HG03460 (cell line): ENCODE results near the gene ABLIM2.

ENCODE experiments used
- ATAC-seq: cut with Tn5 transposase; IDR thresholded peaks from one replicate; pipeline ENCODE4 v1.9.1; 2021; ENCODE audit not compliant: unreplicated experiment

Gene ABLIM2

GRCh38 chr4:8106451-8107025 is 52.1 kb downstream of the ABLIM2 start:
- ATAC-seq: no peak

- no peak for ATAC-seq
Measured at GRCh38 chr4:8105306-8106100, 53.1 kb downstream of the ABLIM2 start.

- ATAC-seq: no peak
Measured at GRCh38 chr4:8104491-8105305, 53.9 kb downstream of the ABLIM2 start.

- ATAC-seq: no peak
Measured at GRCh38 chr4:8103421-8104390, 54.9 kb downstream of the ABLIM2 start.

GRCh38 chr4:8102831-8103230 is 55.8 kb downstream of the ABLIM2 start:
- ATAC-seq: no peak

GRCh38 chr4:8102076-8102355 is 56.6 kb downstream of the ABLIM2 start:
- no peak for ATAC-seq

- no peak for ATAC-seq
Measured at GRCh38 chr4:8101213-8102075, 57.2 kb downstream of the ABLIM2 start.

- no peak for ATAC-seq
Measured at GRCh38 chr4:8099981-8100464, 58.6 kb downstream of the ABLIM2 start.

GRCh38 chr4:8098506-8098905 is 60.1 kb downstream of the ABLIM2 start:
- ATAC-seq: no peak

GRCh38 chr4:8097721-8098345 is 60.8 kb downstream of the ABLIM2 start:
- no peak for ATAC-seq

GRCh38 chr4:8097141-8097541 is 61.5 kb downstream of the ABLIM2 start:
- no peak for ATAC-seq

- ATAC-seq: no peak
Measured at GRCh38 chr4:8096690-8097061, 61.9 kb downstream of the ABLIM2 start.

- ATAC-seq: no peak
Measured at GRCh38 chr4:8095956-8096689, 62.5 kb downstream of the ABLIM2 start.

GRCh38 chr4:8093587-8094274 is 64.9 kb downstream of the ABLIM2 start:
- no peak for ATAC-seq

GRCh38 chr4:8092282-8092681 is 66.3 kb downstream of the ABLIM2 start:
- no peak for ATAC-seq

- ATAC-seq: no peak
Measured at GRCh38 chr4:8090744-8091301, 67.8 kb downstream of the ABLIM2 start.

GRCh38 chr4:8090312-8090711 is 68.3 kb downstream of the ABLIM2 start:
- no peak for ATAC-seq

GRCh38 chr4:8089862-8090261 is 68.8 kb downstream of the ABLIM2 start:
- ATAC-seq: no peak
